K562 (cell line): ENCODE results near the gene USP2. TPM values are rescaled to one million over a fixed set of nuclear protein-coding genes. Genes with fewer than 3 reads are reported as not detected.

Experiments used
- ATAC-seq: fragments of 200-7000 bp; cut with Tn5 transposase; 3 replicates; pipeline ENCODE4 v1.9.1; 2020; ENCODE audit warnings: moderate library complexity
- BruUV-seq: library from RNA; stranded (reverse); fragments of 400-500 nt; replicated peaks from 2 replicates; lab custom pipeline; 2021; lab: Mats Ljungman, UMichigan
- CTCF ChIA-PET: fragments of 300-600 bp; formaldehyde crosslinking; extraction: SDS; loops from one replicate; lab custom pipeline; 2021; ENCODE audit warnings: low intra/inter-chr PET ratio; lab: Yijun Ruan, JAX
- POLR2A ChIA-PET: fragments of 300-600, 350-650 bp; sonication (Branson Sonifier 250); formaldehyde crosslinking; extraction: SDS; loops from one replicate; lab custom pipeline; 2021; ENCODE audit warnings: antibody characterized with exemption, inconsistent platforms; lab: Yijun Ruan, JAX
- DNase-seq, 4 experiments: peaks; one replicate each; pipeline versions ENCODE4 v3.0.0 to v3.0.0-alpha.2; 2011 to 2018; ENCODE audit warnings: low spot score in 3 of 4, mixed read lengths in 3 of 4; ENCODE audit errors: extremely low read depth in 1 of 4
- FAIRE-seq: peaks from 2 replicates; lab custom pipeline; 2011; peaks lifted over from hg19 to GRCh38; lab: Jason Lieb, UNC
- H2AFZ ChIP-seq: 2 replicates; pipeline ENCODE4 v1.6.0; 2011; ENCODE audit warnings: low read depth, low read length, control low read depth, inconsistent platforms
- H3K27ac ChIP-seq: fragments of 200-600 bp; 3 replicates; pipeline ENCODE4 v1.8.0; 2011; ENCODE audit warnings: low read depth, mild to moderate bottlenecking, control low read depth, inconsistent platforms, low read length, moderate library complexity, mixed read lengths; ENCODE audit errors: extremely low read depth
- H3K27me3 ChIP-seq, 2 experiments: fragments of 300-600 bp in 1 of 2; 2 replicates in 1 of 2; 3 replicates in 1 of 2; pipeline versions ENCODE4 v1.6.0 to v1.8.0; 2011; ENCODE audit warnings: inconsistent platforms in 2 of 2, low read length in 2 of 2, mild to moderate bottlenecking in 1 of 2, mixed read lengths in 1 of 2, moderate library complexity in 1 of 2; ENCODE audit not compliant: control insufficient read depth in 2 of 2, insufficient read depth in 2 of 2
- H3K36me3 ChIP-seq: fragments of 300-600 bp; 3 replicates; pipeline ENCODE4 v1.8.0; 2011; ENCODE audit warnings: mild to moderate bottlenecking, low read length, inconsistent platforms; ENCODE audit not compliant: control insufficient read depth, insufficient read depth
- H3K4me1 ChIP-seq, 2 experiments: fragments of 200-600 bp in 1 of 2; replicated peaks in 1 of 2; 2 replicates in 1 of 2; 3 replicates in 1 of 2; pipeline versions ENCODE4 v1.5.1 to v1.8.0; 2011; ENCODE audit warnings: inconsistent platforms in 2 of 2, low read length in 2 of 2, mild to moderate bottlenecking in 1 of 2, mixed read lengths in 1 of 2, moderate library complexity in 1 of 2; ENCODE audit not compliant: control insufficient read depth in 2 of 2, insufficient read depth in 2 of 2
- H3K4me2 ChIP-seq: 2 replicates; pipeline ENCODE4 v1.6.1; 2011; ENCODE audit warnings: low read length, control low read depth, inconsistent platforms, mixed read lengths; ENCODE audit not compliant: insufficient read depth
- H3K4me3 ChIP-seq: fragments of 200-600 bp; sonication (generic), shearing (Covaris generic); 2 replicates; pipeline ENCODE4 v1.5.1; 2016; ENCODE audit warnings: control low read depth, inconsistent platforms
- H3K79me2 ChIP-seq: fragments of 200-600 bp; 3 replicates; pipeline ENCODE4 v1.8.0; 2011; ENCODE audit warnings: low read length, inconsistent platforms; ENCODE audit not compliant: control insufficient read depth, insufficient read depth
- H3K9ac ChIP-seq, 2 experiments: 2 replicates each; pipeline versions ENCODE4 v1.6.0 to v1.6.1; 2011; ENCODE audit warnings: low read depth in 2 of 2, low read length in 2 of 2, control low read depth in 1 of 2, inconsistent platforms in 1 of 2, mild to moderate bottlenecking in 1 of 2, mixed read lengths in 1 of 2; ENCODE audit not compliant: insufficient read depth in 1 of 2
- H3K9me1 ChIP-seq: one replicate; pipeline ENCODE4 v1.6.0; 2011; ENCODE audit warnings: inconsistent platforms, mild to moderate bottlenecking, low read length, moderate library complexity; ENCODE audit not compliant: control insufficient read depth, insufficient read depth
- H3K9me3 ChIP-seq: replicated peaks from 2 replicates; pipeline ENCODE4 v1.5.1; 2011; ENCODE audit warnings: low read depth, low read length, inconsistent platforms; ENCODE audit not compliant: control insufficient read depth, insufficient read depth
- H4K20me1 ChIP-seq: replicated peaks from 2 replicates; pipeline ENCODE4 v1.6.1; 2011; ENCODE audit warnings: low read length, inconsistent platforms, mixed read lengths; ENCODE audit not compliant: control insufficient read depth, insufficient read depth
- ATF6 ChIP-seq: sonication (generic); formaldehyde crosslinking; IDR thresholded peaks from 2 replicates; pipeline ENCODE4 v1.4.0; 2020; ENCODE audit warnings: mild to moderate bottlenecking, missing genetic modification reagents
- CREM ChIP-seq: IDR thresholded peaks from 2 replicates; pipeline ENCODE4 v1.6.1; 2014; ENCODE audit warnings: antibody characterized with exemption, low read depth
- CTCFL ChIP-seq: IDR thresholded peaks from 2 replicates; pipeline ENCODE4 v1.6.1; 2011; ENCODE audit warnings: borderline replicate concordance, low read depth, mild to moderate bottlenecking, moderate library complexity, low read length; ENCODE audit not compliant: insufficient read depth, poor library complexity, severe bottlenecking
- DEAF1 ChIP-seq: fragments of 450-650 bp; formaldehyde crosslinking; IDR thresholded peaks from 2 replicates; pipeline ENCODE4 v1.4.0; 2020; ENCODE audit warnings: mild to moderate bottlenecking, moderate library complexity
- EGR1 ChIP-seq: fragments of 450-650 bp; conservative IDR thresholded peaks from 2 replicates; pipeline ENCODE4 v1.6.1; 2017; ENCODE audit warnings: mild to moderate bottlenecking
- HDAC1 ChIP-seq, 2 experiments: fragments of 450-650 bp; IDR thresholded peaks; 2 replicates each; pipeline ENCODE4 v1.6.1; 2016 to 2017; ENCODE audit warnings: inconsistent platforms in 1 of 2, mild to moderate bottlenecking in 1 of 2, moderate library complexity in 1 of 2
- HDAC2 ChIP-seq: fragments of 450-650 bp; IDR thresholded peaks from 2 replicates; pipeline ENCODE4 v1.6.1; 2016; ENCODE audit warnings: mild to moderate bottlenecking
- KLF16 ChIP-seq: IDR thresholded peaks from 2 replicates; pipeline ENCODE4 v1.6.1; 2016; ENCODE audit warnings: antibody characterized with exemption
- MNT ChIP-seq, 2 experiments: fragments of 450-650 bp; conservative IDR thresholded peaks; 2 replicates each; pipeline ENCODE4 v1.6.1; 2017; ENCODE audit warnings: mild to moderate bottlenecking in 2 of 2, moderate library complexity in 2 of 2
- MYBL2 ChIP-seq, 2 experiments: fragments of 450-650 bp in 1 of 2; sonication (generic) in 1 of 2; formaldehyde crosslinking in 1 of 2; IDR thresholded peaks; 2 replicates each; pipeline versions ENCODE4 v1.6.1 to v1.8.1; 2017 to 2022; ENCODE audit warnings: borderline replicate concordance in 1 of 2, inconsistent platforms in 1 of 2, low read depth in 1 of 2, mild to moderate bottlenecking in 1 of 2, missing genetic modification reagents in 1 of 2, moderate library complexity in 1 of 2
- NCOA1 ChIP-seq: fragments of 450-650 bp; IDR thresholded peaks from 2 replicates; pipeline ENCODE4 v1.6.1; 2016; ENCODE audit warnings: low read depth
- SP1 ChIP-seq: sonication (generic); formaldehyde crosslinking; IDR thresholded peaks from 2 replicates; pipeline ENCODE4 v1.8.1; 2022; ENCODE audit warnings: mild to moderate bottlenecking, missing genetic modification reagents
- ZFP36 ChIP-seq: fragments of 150-350 bp; IDR thresholded peaks from 2 replicates; pipeline ENCODE4 v1.6.1; 2018; ENCODE audit warnings: low read length, low read depth; ENCODE audit not compliant: partially characterized antibody
- WGBS: fragments of 100-300 bp; shearing (Covaris generic); methylation state at CpG from one replicate; pipeline ENCODE4 v1.1.6; 2016; ENCODE audit warnings: low coverage, mixed read lengths; ENCODE audit not compliant: insufficient coverage; ENCODE audit errors: missing lambda C conversion rate; 5-methylcytosine and 5-hydroxymethylcytosine counted together
- in situ Hi-C: fragments of 300-500 bp; cut with MboI; formaldehyde crosslinking; loops from 4 replicates; pipeline ENCODE4 v1.15.0; 2018; ENCODE audit warnings: inconsistent platforms, mixed read lengths
- intact Hi-C: fragments of 100-400 bp; cut with micrococcal nuclease; formaldehyde crosslinking; loops from 2 replicates; pipeline ENCODE4 v1.14.2; 2022
- polyA plus RNA-seq, 8 experiments: library from polyadenylated mRNA; depleted of rRNA in 4 of 8; stranded (reverse) in 5 of 8; unstranded in 3 of 8; fragments of >200 nt; fragmentation: Nextera tagmentation in 2 of 8; fragmentation: Illumina TruSeq in 1 of 8; extraction: Ambion mirVana in 2 of 8; extraction: Trizol in 1 of 8; gene quantifications; 2 replicates each; pipeline versions ENCODE4 v1.2.1 to v1.2.3, GENCODE V29; 2011 to 2014; ENCODE audit warnings: inconsistent platforms in 1 of 8, missing spikeins in 1 of 8
- total RNA-seq, 7 experiments: library from RNA; depleted of rRNA in 6 of 7; stranded (reverse); fragments of >200 nt in 6 of 7; fragmentation: Illumina TruSeq in 2 of 7; extraction: Trizol in 2 of 7; gene quantifications; 2 replicates each; pipeline versions ENCODE4 v1.2.1 to v1.2.3, GENCODE V29; 2011 to 2021; ENCODE audit warnings: low replicate concordance in 1 of 7

The USP2 gene
- total and polyA plus RNA-seq, 9 of the 15 experiments (the other 6 are each of a cell fraction or from before 2014, with no cell fraction given): 2.8 to 16.9 (median 3.9) TPM

- no peak for ATAC-seq
- Histone ChIP-seq H3K27ac (no peak overlapping the region), H3K4me2 (no peak overlapping the region; the same call in 1 of the 2 replicates), H4K20me1 (no peaks in the 10 kb centered on the region), H3K79me2 (peaks cover 4% of the 10 kb centered on the region; the same call in 2 of the 3 replicates), H3K27me3 (no peaks in the 10 kb centered on the region; a peak in 1 of 5 replicates), H3K4me3 (no peak overlapping the region), H3K9ac (no peak overlapping the region), H3K4me1 (peaks cover 27 to 40% of the 10 kb centered on the region in 2 experiments), H3K9me1 (no peaks in the 10 kb centered on the region), H3K9me3 (no peaks in the 10 kb centered on the region), H2AFZ (no peak overlapping the region), H3K36me3 (no peaks in the 10 kb centered on the region)
- intact Hi-C loops (loop anchor here (2.0 to 5.0 kb wide), 3 partner anchors 51 to 396 kb away; partner anchors contain the start of gene BCL9L), in situ Hi-C loops (no loop called here)
- ChIA-PET POLR2A (interaction anchor here (0.5 to 1.7 kb wide), 6 partner anchors 15 to 412 kb away, joined by 3 to 4 read pairs (median 4); no protein-coding TSS in a partner anchor), CTCF (interaction anchor here (0.5 to 1.5 kb wide), 5 partner anchors 151 to 417 kb away, joined by 3 to 5 read pairs (median 3); partner anchors contain the start of gene C2CD2L)
- BruUV-seq: no TSS peak
- peak; percentile 90 for FAIRE-seq
- peak; percentile 56 to 86 (median 62) for DNase-seq
- 7% methylated on average over 8 of the region's 8 CpGs for WGBS
- peak; percentile 86 for TF ChIP-seq HDAC2
- peak; percentile 49 for TF ChIP-seq SP1
- TF ChIP-seq HDAC1 (IDR thresholded peaks at IDR 0.05): peak; percentile 54 to 55; a peak in 2 of 4 replicates
- 0 out of 2 replicates have a peak, but pooled peaks have one; percentile 31 for TF ChIP-seq KLF16
- TF ChIP-seq ZFP36: peak; percentile 99
- TF ChIP-seq ATF6 (CRISPR knock-in tag): no peak
- peak; percentile 40 for TF ChIP-seq CTCFL
- TF ChIP-seq MNT (conservative IDR thresholded peaks at IDR 0.05): 0 out of 4 replicates have a peak, but pooled peaks of 1 of the 2 experiments have one; percentile 13
- no peak for TF ChIP-seq NCOA1
- peak; percentile 51 for TF ChIP-seq DEAF1 (CRISPR knock-in tag)
- peak; percentile 31; the same call in 1 of the 2 replicates for TF ChIP-seq CREM
- no peak for TF ChIP-seq MYBL2 (IDR thresholded peaks at IDR 0.05; ENCODE audit: low read depth)
- TF ChIP-seq MYBL2 (CRISPR knock-in tag; IDR thresholded peaks at IDR 0.05; ENCODE audit: borderline replicate concordance): no peak
- peak; percentile 34; the same call in 1 of the 2 replicates for TF ChIP-seq EGR1
These were observed 57.9 kb downstream of the USP2 start for GRCh38 chr11:119323532-119324033.
